ENCODE results near the gene WASHC3.

Gene WASHC3

DNA sequence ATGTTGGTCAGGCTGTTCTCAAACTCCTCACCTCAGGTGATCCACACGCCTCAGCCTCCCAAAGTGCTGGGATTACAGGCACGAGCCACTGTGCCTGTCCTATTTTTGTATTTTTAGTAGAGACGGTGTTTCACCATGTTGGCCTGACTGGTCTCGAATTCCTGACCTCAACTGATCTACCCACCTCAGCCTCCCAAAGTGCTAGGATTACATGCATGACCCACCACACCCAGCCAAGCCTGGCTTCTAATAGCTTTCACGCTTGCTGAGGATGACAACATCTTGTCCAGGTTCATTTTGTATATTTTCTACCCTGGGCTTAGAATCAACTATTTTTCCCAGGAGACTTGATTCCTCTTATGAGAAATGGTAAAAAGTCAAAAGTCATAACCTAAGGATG is 64.7 kb downstream of the WASHC3 start:
- no peak overlapping the region for H3K27ac ChIP-seq
- DNase-seq (ENCODE audit: low read depth, low spot score): no peak

DNA sequence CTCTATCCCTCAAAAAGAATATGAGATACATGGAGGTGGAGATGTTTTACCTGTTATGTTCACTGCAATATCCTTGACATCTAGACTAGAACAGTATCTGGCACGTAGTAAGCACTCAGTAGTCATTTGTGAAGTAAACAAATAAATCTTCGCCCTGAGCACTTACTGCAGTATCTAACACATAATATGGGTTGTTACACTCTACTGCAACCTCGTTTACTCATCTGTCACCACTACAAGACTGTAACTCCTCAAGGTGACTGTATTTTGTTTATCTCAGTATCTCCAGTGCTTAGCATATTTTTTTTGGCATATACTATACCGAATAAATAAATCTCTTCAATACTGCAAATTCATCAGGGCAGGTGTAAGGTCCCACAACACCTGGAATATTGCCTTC is 66.1 kb downstream of the WASHC3 start:
- H3K27ac ChIP-seq: no peak overlapping the region
- DNase-seq (ENCODE audit: low read depth, low spot score): no peak

DNA sequence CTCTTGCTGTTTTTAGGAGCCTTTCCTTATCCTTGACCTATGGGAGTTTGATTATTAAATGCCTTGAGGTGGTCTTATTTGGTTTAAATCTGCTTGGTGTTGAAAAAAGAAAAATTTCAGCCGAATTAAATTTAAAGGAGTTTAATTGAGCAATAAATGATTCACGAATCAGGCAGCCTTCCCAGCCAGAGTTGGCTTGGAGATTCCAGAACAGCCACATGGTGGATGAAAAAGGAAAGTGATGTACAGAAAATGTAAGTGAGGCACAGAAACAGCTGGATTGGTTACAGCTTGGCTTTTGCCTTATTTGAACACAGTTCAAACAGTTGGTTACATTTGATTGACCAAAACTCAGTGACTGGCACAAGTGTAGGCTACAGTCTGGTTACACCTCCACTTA is 69.7 kb downstream of the WASHC3 start:
- no peak for DNase-seq (ENCODE audit: low read depth, low spot score)

DNA sequence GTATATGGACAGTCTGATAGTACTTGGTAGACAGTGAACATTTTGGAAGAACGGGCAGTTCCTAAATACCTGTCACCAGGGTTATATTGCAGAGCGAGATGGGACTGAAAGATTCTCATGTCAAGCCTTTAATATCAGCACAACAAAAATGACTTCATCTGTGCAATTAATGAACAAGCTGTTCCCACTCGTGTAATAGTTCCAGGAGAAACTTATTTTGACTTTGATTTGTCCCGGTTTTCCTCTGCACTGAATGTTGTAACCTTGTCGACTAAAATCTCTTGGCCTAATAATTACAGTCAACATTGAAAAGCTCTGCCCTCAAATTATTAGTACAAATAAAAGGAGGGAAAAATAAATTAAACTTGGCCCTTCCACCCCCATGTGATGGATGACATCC is 79.5 kb downstream of the WASHC3 start:
- DNase-seq (ENCODE audit: low read depth, low spot score): no peak
- no peak overlapping the region for H3K27ac ChIP-seq

More for the DNA sequence above, 69.7 kb downstream of the WASHC3 start:
- no peak overlapping the region for H3K27ac ChIP-seq

DNA sequence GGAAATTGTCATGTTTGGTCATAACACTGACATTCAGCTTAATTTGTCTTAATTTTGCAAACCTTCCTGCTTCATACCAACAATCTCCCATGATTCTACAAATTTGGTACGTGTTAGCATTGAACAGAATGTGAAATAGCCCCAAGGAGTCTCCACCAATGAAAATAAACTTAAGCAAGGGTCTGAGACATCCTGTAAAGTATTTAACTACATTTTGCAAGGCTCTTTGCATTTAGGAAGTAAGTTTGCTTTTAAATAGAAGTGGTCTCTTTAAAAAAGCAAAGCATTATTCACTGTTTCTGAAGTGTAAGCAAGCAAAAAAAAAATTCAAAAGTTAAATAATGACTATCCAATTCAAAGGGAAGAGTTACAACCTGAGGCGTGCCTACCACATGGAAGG is 79.9 kb downstream of the WASHC3 start:
- no peak overlapping the region for H3K27ac ChIP-seq
- DNase-seq (ENCODE audit: low read depth, low spot score): no peak

DNA sequence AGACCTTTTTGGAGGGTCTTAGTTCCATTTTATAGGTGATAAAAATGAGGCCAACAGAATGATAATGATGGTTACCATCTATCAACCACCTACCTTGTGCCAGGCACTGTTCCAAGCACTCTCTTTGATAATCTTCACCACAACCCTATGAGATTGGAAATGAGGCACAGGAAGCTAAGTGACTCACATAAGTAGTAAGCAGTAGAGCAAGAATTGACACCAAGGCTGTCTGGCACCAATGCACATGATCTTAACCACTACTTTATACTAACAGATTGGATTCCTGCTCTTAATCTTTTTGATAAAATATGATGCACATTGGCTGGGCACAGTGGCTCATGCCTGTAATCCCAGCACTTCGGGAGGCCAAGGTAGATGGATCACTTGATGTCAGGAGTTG is 93.0 kb downstream of the WASHC3 start:
- no peak for DNase-seq (ENCODE audit: low read depth, low spot score)

DNA sequence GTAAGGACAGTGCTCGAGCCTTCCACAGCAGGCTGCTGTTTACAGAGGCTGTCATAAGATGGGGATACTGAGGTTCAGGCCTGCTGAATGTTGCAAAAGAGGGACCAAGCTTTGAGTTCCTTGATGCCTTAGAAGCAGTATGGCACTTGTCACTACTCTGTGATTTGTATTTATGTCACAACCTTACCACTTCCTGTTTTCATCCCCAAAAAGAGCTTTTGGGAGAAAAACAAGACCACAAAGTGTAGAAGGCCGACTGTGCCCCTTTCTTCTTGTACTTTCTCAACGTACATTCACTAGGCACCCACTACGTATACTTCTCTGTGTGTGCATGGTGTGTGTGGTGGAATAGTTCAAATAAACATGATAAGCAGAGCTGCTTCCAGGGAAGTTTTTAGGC is 94.3 kb downstream of the WASHC3 start:
- H3K27ac ChIP-seq: no peak overlapping the region
- DNase-seq (ENCODE audit: low read depth, low spot score): no peak

More for the DNA sequence above, 93.0 kb downstream of the WASHC3 start:
- H3K27ac ChIP-seq: no peak overlapping the region

DNA sequence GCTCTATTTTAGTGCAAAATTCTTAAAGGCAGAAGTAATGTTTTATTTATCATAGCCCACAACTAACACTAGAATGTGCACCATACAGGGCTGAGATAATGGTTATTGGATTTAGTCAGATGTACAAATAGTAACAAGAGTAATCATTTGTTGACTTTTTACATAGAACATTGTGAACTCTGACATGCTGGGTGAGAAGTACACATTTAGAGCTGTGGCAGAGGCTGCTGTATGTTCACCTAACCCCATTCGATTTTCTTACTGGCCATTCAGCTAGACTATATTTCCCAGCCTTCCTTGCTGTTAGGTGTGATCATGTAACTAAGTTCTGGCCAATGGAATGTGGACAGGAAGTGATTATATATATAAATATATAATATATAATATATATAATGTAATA is 95.3 kb downstream of the WASHC3 start:
- no peak for DNase-seq (ENCODE audit: low read depth, low spot score)
- no peak overlapping the region for H3K27ac ChIP-seq

DNA sequence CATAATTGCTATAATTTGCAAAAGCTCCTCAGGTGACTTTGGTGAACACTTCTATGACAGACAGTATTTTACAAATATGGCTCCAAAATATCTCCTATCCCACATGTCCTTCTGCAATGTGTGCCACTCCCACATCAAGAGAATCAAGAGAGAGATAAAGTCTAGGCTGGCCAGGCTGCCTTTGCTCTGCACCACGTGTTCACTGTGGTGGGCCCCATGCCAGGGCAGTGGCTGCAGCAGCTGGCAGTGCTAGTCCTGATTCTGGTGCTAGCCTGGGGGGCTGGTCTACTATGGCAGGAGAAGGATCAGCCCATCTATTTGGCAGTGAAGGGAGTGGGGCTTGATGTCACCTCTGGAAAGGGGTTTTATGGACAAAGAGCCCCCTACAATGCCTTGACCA is 98.1 kb downstream of the WASHC3 start:
- no peak overlapping the region for H3K27ac ChIP-seq
- no peak for DNase-seq (ENCODE audit: low read depth, low spot score)
